ENCODE results near the gene HTRA3.

HTRA3 gene

GRCh38 chr4:8228319-8229250 lies 41.0 kb upstream of the HTRA3 start:
- Histone ChIP-seq H3K4me3 (replicated peaks; ENCODE audit: low read depth, low read length) (no peak overlapping the region; the same call in 1 of the 2 replicates), H3K27me3 (replicated peaks; ENCODE audit: control insufficient read depth, insufficient read depth, low read length) (no peaks in the 10 kb centered on the region), H3K36me3 (ENCODE audit: control insufficient read depth, insufficient read depth, low read length) (peaks cover 37% of the 10 kb centered on the region)
- TF ChIP-seq, protein P1, sequence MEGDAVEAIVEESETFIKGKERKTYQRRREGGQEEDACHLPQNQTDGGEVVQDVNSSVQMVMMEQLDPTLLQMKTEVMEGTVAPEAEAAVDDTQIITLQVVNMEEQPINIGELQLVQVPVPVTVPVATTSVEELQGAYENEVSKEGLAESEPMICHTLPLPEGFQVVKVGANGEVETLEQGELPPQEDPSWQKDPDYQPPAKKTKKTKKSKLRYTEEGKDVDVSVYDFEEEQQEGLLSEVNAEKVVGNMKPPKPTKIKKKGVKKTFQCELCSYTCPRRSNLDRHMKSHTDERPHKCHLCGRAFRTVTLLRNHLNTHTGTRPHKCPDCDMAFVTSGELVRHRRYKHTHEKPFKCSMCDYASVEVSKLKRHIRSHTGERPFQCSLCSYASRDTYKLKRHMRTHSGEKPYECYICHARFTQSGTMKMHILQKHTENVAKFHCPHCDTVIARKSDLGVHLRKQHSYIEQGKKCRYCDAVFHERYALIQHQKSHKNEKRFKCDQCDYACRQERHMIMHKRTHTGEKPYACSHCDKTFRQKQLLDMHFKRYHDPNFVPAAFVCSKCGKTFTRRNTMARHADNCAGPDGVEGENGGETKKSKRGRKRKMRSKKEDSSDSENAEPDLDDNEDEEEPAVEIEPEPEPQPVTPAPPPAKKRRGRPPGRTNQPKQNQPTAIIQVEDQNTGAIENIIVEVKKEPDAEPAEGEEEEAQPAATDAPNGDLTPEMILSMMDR (IDR thresholded peaks at IDR 0.05; ENCODE audit: insufficient read depth, low read length, poor library complexity, severe bottlenecking), result no peak
- peak; percentile 85 for DNase-seq (ENCODE audit: extremely low read depth, insufficient read length)

- H3K36me3 ChIP-seq (ENCODE audit: control insufficient read depth, insufficient read depth, low read length), result peaks cover 34% of the 10 kb centered on the region
- DNase-seq (ENCODE audit: extremely low read depth, insufficient read length), result no peak
- H3K27me3 ChIP-seq (replicated peaks; ENCODE audit: control insufficient read depth, insufficient read depth, low read length), result no peaks in the 10 kb centered on the region
- TF ChIP-seq, protein P1 (IDR thresholded peaks at IDR 0.05; ENCODE audit: insufficient read depth, low read length, poor library complexity, severe bottlenecking), result no peak
- no peak overlapping the region for H3K4me3 ChIP-seq (replicated peaks; ENCODE audit: low read depth, low read length)
Measured at GRCh38 chr4:8229331-8229975, 40.1 kb upstream of the HTRA3 start.

GRCh38 chr4:8230033-8230432 lies 39.5 kb upstream of the HTRA3 start:
- TF ChIP-seq, protein P1 (IDR thresholded peaks at IDR 0.05; ENCODE audit: insufficient read depth, low read length, poor library complexity, severe bottlenecking), result no peak
- peaks cover 34% of the 10 kb centered on the region for H3K36me3 ChIP-seq (ENCODE audit: control insufficient read depth, insufficient read depth, low read length)
- DNase-seq (ENCODE audit: extremely low read depth, insufficient read length), result no peak
- H3K4me3 ChIP-seq (replicated peaks; ENCODE audit: low read depth, low read length), result no peak overlapping the region
- H3K27me3 ChIP-seq (replicated peaks; ENCODE audit: control insufficient read depth, insufficient read depth, low read length), result no peaks in the 10 kb centered on the region

GRCh38 chr4:8230891-8231290 lies 38.7 kb upstream of the HTRA3 start:
- H3K27me3 ChIP-seq (replicated peaks; ENCODE audit: control insufficient read depth, insufficient read depth, low read length), result no peaks in the 10 kb centered on the region
- H3K36me3 ChIP-seq (ENCODE audit: control insufficient read depth, insufficient read depth, low read length), result peaks cover 36% of the 10 kb centered on the region
- DNase-seq (ENCODE audit: extremely low read depth, insufficient read length), result no peak
- TF ChIP-seq, protein P1 (IDR thresholded peaks at IDR 0.05; ENCODE audit: insufficient read depth, low read length, poor library complexity, severe bottlenecking), result no peak
- H3K4me3 ChIP-seq (replicated peaks; ENCODE audit: low read depth, low read length), result no peak overlapping the region

DNA sequence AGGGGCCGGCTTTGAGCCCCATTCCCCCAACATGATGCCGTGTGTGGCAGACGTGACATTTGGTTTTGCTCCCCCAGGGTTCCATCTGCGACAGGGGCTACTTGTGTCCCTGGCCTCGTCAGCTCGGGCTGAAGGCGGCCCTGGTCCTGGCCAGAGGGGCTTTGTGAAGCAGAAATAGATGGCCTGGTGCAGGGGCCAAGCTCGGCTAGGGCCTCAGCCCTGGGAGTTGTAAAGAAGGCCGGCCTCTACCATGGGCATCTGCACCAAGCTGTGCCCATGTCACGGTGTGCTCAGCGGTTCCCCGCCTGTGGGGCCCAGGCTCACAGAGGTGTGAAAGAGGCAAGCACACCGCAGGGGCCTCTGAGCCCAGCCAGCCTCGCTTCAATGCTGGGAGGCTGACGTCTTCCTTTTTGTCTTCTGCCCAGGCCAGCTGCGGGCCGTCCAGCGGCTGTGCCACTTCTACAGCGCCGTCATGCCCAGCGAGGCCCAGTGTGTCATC lies 38.0 kb upstream of the HTRA3 start:
- TF ChIP-seq, protein P1 (IDR thresholded peaks at IDR 0.05; ENCODE audit: insufficient read depth, low read length, poor library complexity, severe bottlenecking), result no peak
- Histone ChIP-seq H3K36me3 (ENCODE audit: control insufficient read depth, insufficient read depth, low read length) (peaks cover 41% of the 10 kb centered on the region), H3K4me3 (replicated peaks; ENCODE audit: low read depth, low read length) (no peak overlapping the region), H3K27me3 (replicated peaks; ENCODE audit: control insufficient read depth, insufficient read depth, low read length) (no peaks in the 10 kb centered on the region)
- DNase-seq (ENCODE audit: extremely low read depth, insufficient read length), result no peak
